MG63 (cell line): ENCODE data around the gene IGFBP2. TPM values are rescaled to one million over a fixed set of nuclear protein-coding genes. Genes with fewer than 3 reads are reported as not detected.
"Not testable (repeated sequence)": the region's sequence is repeated elsewhere in the genome, so short reads cannot be mapped to it uniquely, and the experiment has no call there.

ENCODE experiments used
- DNase-seq: peaks from one replicate; pipeline ENCODE4 v3.0.0-alpha.2; 2020
- H3K27me3 ChIP-seq: fragments of 250-450 bp; sonication (Bioruptor Pico); 2 replicates; pipeline ENCODE4 v1.5.1; 2020; ENCODE audit warnings: mild to moderate bottlenecking, moderate library complexity
- H3K36me3 ChIP-seq: fragments of 250-450 bp; sonication (Bioruptor Pico); 2 replicates; pipeline ENCODE4 v1.5.1; 2020; ENCODE audit warnings: mild to moderate bottlenecking, moderate library complexity
- H3K4me3 ChIP-seq: fragments of 250-450 bp; sonication (Bioruptor Pico); 2 replicates; pipeline ENCODE4 v1.5.1; 2020; ENCODE audit warnings: mild to moderate bottlenecking, moderate library complexity
- H3K9me3 ChIP-seq: fragments of 250-450 bp; sonication (Bioruptor Pico); 2 replicates; pipeline ENCODE4 v1.5.1; 2020; ENCODE audit warnings: mild to moderate bottlenecking, moderate library complexity
- total RNA-seq: library from RNA; depleted of rRNA; stranded (reverse); fragments of >200 nt; shearing (Covaris generic); gene quantifications from 2 replicates; pipeline ENCODE4 v1.2.3, GENCODE V29; 2014; ENCODE audit warnings: low replicate concordance; rRNA removed

The IGFBP2 gene
- 191 and 249 TPM in 2 replicates for total RNA-seq

- DNase-seq: peak; percentile 68
- H3K27me3 ChIP-seq: no peaks in the 10 kb centered on the region
- H3K9me3 ChIP-seq: no peaks in the 10 kb centered on the region
- H3K4me3 ChIP-seq: peak within 1 kb of the TSS; percentile 70
- H3K36me3 ChIP-seq: no peaks in the 10 kb centered on the region
Observed at GRCh38 chr2:216632952-216633615, at the start of gene IGFBP2. Gene IGFBP2, plus strand, starts transcription at chr2:216633420. Its CDS starts 104 bp downstream, at chr2:216633524.

- H3K4me3 ChIP-seq: no peak overlapping the region
- no peak for DNase-seq
- no peaks in the 10 kb centered on the region for H3K9me3 ChIP-seq
- no peaks in the 10 kb centered on the region for H3K36me3 ChIP-seq
- no peaks in the 10 kb centered on the region for H3K27me3 ChIP-seq
Observed at GRCh38 chr2:216583606-216584005, 49.6 kb upstream of the IGFBP2 start.

GRCh38 chr2:216584112-216584511 lies 49.1 kb upstream of the IGFBP2 start:
- Histone ChIP-seq H3K4me3 (no peak overlapping the region), H3K36me3 (no peaks in the 10 kb centered on the region), H3K9me3 (no peaks in the 10 kb centered on the region), H3K27me3 (no peaks in the 10 kb centered on the region)
- no peak for DNase-seq

- no peak overlapping the region for H3K4me3 ChIP-seq
Observed at GRCh38 chr2:216585441-216585840, 47.8 kb upstream of the IGFBP2 start.

GRCh38 chr2:216588861-216589710 lies 44.1 kb upstream of the IGFBP2 start:
- DNase-seq: no peak
- no peaks in the 10 kb centered on the region for H3K9me3 ChIP-seq
- no peaks in the 10 kb centered on the region for H3K36me3 ChIP-seq

More at GRCh38 chr2:216585441-216585840, 47.8 kb upstream of the IGFBP2 start:
- Histone ChIP-seq H3K36me3 (no peaks in the 10 kb centered on the region), H3K27me3 (no peaks in the 10 kb centered on the region), H3K9me3 (no peaks in the 10 kb centered on the region)
- DNase-seq: no peak

GRCh38 chr2:216589791-216590190 lies 43.4 kb upstream of the IGFBP2 start:
- DNase-seq: no peak
- Histone ChIP-seq H3K36me3 (no peaks in the 10 kb centered on the region), H3K4me3 (no peak overlapping the region)

More at GRCh38 chr2:216588861-216589710, 44.1 kb upstream of the IGFBP2 start:
- no peak overlapping the region for H3K4me3 ChIP-seq
- H3K27me3 ChIP-seq: no peaks in the 10 kb centered on the region

GRCh38 chr2:216590780-216591179 lies 42.4 kb upstream of the IGFBP2 start:
- Histone ChIP-seq H3K36me3 (no peaks in the 10 kb centered on the region), H3K4me3 (no peak overlapping the region), H3K9me3 (no peaks in the 10 kb centered on the region), H3K27me3 (no peaks in the 10 kb centered on the region)
- DNase-seq: peak; percentile 71

More at GRCh38 chr2:216589791-216590190, 43.4 kb upstream of the IGFBP2 start:
- Histone ChIP-seq H3K9me3 (no peaks in the 10 kb centered on the region), H3K27me3 (no peaks in the 10 kb centered on the region)

- no peak for DNase-seq
- no peak overlapping the region for H3K4me3 ChIP-seq
- no peaks in the 10 kb centered on the region for H3K9me3 ChIP-seq
- H3K36me3 ChIP-seq: no peaks in the 10 kb centered on the region
- no peaks in the 10 kb centered on the region for H3K27me3 ChIP-seq
Observed at GRCh38 chr2:216591480-216591879, 41.7 kb upstream of the IGFBP2 start.

- Histone ChIP-seq H3K4me3 (no peak overlapping the region), H3K9me3 (no peaks in the 10 kb centered on the region), H3K27me3 (no peaks in the 10 kb centered on the region), H3K36me3 (no peaks in the 10 kb centered on the region)
- no peak for DNase-seq
Observed at GRCh38 chr2:216594081-216594480, 39.1 kb upstream of the IGFBP2 start.

- Histone ChIP-seq H3K36me3 (no peaks in the 10 kb centered on the region), H3K4me3 (peak overlapping the region; percentile 5; the same call in 1 of the 2 replicates), H3K27me3 (no peaks in the 10 kb centered on the region), H3K9me3 (no peaks in the 10 kb centered on the region)
- DNase-seq: peak; percentile 93
Observed at GRCh38 chr2:216596236-216596979, 36.8 kb upstream of the IGFBP2 start.

- Histone ChIP-seq H3K36me3 (no peaks in the 10 kb centered on the region), H3K9me3 (no peaks in the 10 kb centered on the region), H3K27me3 (no peaks in the 10 kb centered on the region), H3K4me3 (no peak overlapping the region)
- DNase-seq: no peak
Observed at GRCh38 chr2:216596980-216597509, 36.2 kb upstream of the IGFBP2 start.

GRCh38 chr2:216597825-216598224 lies 35.4 kb upstream of the IGFBP2 start:
- not testable (repeated sequence) for DNase-seq

GRCh38 chr2:216601632-216602409 lies 31.4 kb upstream of the IGFBP2 start:
- H3K9me3 ChIP-seq: no peaks in the 10 kb centered on the region
- no peak for DNase-seq
- H3K36me3 ChIP-seq: no peaks in the 10 kb centered on the region
- H3K4me3 ChIP-seq: no peak overlapping the region
- no peaks in the 10 kb centered on the region for H3K27me3 ChIP-seq

More at GRCh38 chr2:216597825-216598224, 35.4 kb upstream of the IGFBP2 start:
- H3K27me3 ChIP-seq, H3K9me3 ChIP-seq, H3K4me3 ChIP-seq, H3K36me3 ChIP-seq: not testable (repeated sequence)

- Histone ChIP-seq H3K36me3 (no peaks in the 10 kb centered on the region), H3K4me3 (no peak overlapping the region), H3K9me3 (no peaks in the 10 kb centered on the region), H3K27me3 (no peaks in the 10 kb centered on the region)
- peak; percentile 14 for DNase-seq
Observed at GRCh38 chr2:216603010-216603883, 30.0 kb upstream of the IGFBP2 start.

- Histone ChIP-seq H3K36me3 (no peaks in the 10 kb centered on the region), H3K9me3 (no peaks in the 10 kb centered on the region), H3K27me3 (no peaks in the 10 kb centered on the region), H3K4me3 (no peak overlapping the region)
- DNase-seq: no peak
Observed at GRCh38 chr2:216603884-216604245, 29.4 kb upstream of the IGFBP2 start.
